T-helper 17 cell (primary cell): Measurements from ENCODE around the gene ADM2. TPM values are rescaled to one million over a fixed set of nuclear protein-coding genes. Genes with fewer than 3 reads are reported as not detected.
"Not testable (repeated sequence)": the region's sequence is repeated elsewhere in the genome, so short reads cannot be mapped to it uniquely, and the experiment has no call there.

Experiments used
- ATAC-seq: fragments of 150-1000 bp; cut with Tn5 transposase; 2 replicates; pipeline ENCODE4 v1.10.0; 2021; ENCODE audit warnings: mild to moderate bottlenecking, moderate library complexity
- DNase-seq, 3 donors: peaks; one replicate each; pipeline versions ENCODE4 v3.0.0 to v3.0.0-alpha.2; 2020 to 2021
- H3K9me3 ChIP-seq: one replicate; pipeline ENCODE4 v1.7.0; 2013; ENCODE audit warnings: low read length, mild to moderate bottlenecking; ENCODE audit not compliant: control insufficient read depth, poor library complexity, severe bottlenecking
- H3K27ac Mint-ChIP-seq: one replicate; pipeline ENCODE4 v1.8.0; 2022; ENCODE audit warnings: mild to moderate bottlenecking, moderate library complexity, mixed read lengths
- H3K27me3 Mint-ChIP-seq: one replicate; pipeline ENCODE4 v1.8.0; 2022; ENCODE audit warnings: mixed read lengths
- H3K36me3 Mint-ChIP-seq: one replicate; pipeline ENCODE4 v1.8.0; 2022; ENCODE audit warnings: low read depth, mixed read lengths
- H3K4me1 Mint-ChIP-seq: one replicate; pipeline ENCODE4 v1.8.0; 2022; ENCODE audit warnings: mild to moderate bottlenecking, mixed read lengths
- H3K4me3 Mint-ChIP-seq: one replicate; pipeline ENCODE4 v1.8.0; 2022; ENCODE audit warnings: mild to moderate bottlenecking, moderate library complexity, mixed read lengths
- total RNA-seq, 4 donors: library from RNA in 2 of 4; stranded (reverse) in 2 of 4; gene quantifications; one replicate each; pipeline ENCODE4 v1.2.3 and lab custom pipeline; 2022 to 2026

ADM2 gene, protein sequence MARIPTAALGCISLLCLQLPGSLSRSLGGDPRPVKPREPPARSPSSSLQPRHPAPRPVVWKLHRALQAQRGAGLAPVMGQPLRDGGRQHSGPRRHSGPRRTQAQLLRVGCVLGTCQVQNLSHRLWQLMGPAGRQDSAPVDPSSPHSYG
- total RNA-seq = 1 to 10 TPM; 1.7 to 2.4 TPM
- 1.6 to 15.2 reads per million in 2 donors for total RNA-seq (lab: John Stamatoyannopoulos, UW)

DNA sequence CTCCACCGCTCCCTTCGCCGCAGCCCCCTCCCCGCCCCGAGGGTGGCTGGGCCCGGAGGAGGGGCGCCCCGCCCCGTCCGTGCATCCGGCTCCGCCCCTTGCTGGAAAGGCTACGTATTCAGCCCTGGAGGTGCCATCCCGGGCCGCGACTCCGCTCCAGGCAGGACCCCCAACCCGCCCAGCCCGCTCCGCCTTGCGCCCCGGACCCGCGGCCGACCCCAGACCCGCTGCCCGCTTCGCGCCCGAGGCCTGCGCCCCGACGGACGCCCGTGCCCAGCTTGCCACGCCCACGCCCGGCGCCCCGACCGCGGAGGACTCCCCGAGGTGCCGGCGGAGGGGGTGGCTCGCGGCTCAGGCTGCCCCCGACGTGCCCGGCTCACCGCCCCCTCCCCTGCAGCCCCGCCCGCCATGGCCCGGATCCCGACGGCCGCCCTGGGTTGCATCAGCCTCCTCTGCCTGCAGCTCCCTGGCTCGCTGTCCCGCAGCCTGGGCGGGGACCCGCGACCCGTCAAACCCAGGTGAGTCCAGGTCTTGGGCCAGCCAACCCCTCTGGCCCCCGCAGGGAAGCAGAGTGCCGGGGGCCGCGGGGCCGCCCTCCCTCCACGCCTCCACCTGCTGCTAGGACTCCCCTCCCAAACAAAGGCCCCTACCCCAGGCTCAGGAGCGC lies at the start of gene ADM2:
TSS of gene ADM2 (plus strand) at position 104 of the 667 bp plus-strand sequence. CDS start at position 409, 305 bp downstream.
- peak; percentile 89 for ATAC-seq
- Mint-ChIP-seq H3K36me3 (no peaks in the 10 kb centered on the region), H3K4me3 (peak within 1 kb of the TSS; percentile 82), H3K27me3 (peaks cover 5% of the 10 kb centered on the region), H3K27ac (peak within 1 kb of the TSS; percentile 57), H3K4me1 (peaks cover 8% of the 10 kb centered on the region)
- DNase-seq = peak; percentile 37 to 64 (median 60)
- no peaks in the 10 kb centered on the region for H3K9me3 ChIP-seq

DNA sequence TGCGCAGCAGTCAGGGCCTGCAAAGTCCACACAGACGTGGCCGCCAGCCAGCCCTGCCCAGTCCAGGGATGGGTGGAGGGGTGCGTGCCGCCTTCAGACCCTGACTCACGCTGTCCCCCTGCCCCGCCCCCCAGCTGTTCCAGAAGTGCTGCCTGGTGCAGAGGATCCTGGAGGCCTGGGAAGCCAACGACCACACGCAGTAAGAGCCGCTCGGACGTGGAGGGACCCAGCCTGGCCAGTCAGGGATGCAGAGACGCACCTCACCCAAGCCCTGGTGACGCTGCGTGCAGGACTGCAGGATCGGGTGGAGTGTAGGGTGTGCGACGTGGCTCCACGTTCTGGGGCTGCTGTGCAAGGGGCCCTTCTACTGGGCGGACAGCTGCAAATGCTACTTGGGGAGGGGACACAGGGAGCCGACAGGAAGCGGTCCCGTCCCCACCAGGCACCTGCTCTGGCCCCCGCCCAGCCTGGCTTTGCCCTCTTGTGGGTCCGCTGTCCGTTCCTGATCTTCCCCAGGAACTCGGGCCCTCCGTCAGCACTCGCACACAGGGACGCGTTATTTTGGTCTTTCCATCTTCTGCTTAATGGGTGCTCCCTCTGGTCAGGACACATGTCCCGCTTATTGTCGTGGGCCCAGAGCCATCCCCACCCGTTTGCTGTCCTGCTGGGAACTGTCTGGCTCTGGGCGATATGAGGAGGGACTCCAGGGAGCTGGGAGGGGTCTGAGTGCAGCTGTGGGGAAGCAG lies 49.0 kb upstream of the ADM2 start:
- Mint-ChIP-seq H3K4me1 (no peaks in the 10 kb centered on the region), H3K27me3 (no peaks in the 10 kb centered on the region), H3K27ac (peak overlapping the region; percentile 91), H3K36me3 (peaks cover 5% of the 10 kb centered on the region), H3K4me3 (no peak overlapping the region)
- H3K9me3 ChIP-seq = no peaks in the 10 kb centered on the region
- DNase-seq = no peak
- no peak for ATAC-seq

DNA sequence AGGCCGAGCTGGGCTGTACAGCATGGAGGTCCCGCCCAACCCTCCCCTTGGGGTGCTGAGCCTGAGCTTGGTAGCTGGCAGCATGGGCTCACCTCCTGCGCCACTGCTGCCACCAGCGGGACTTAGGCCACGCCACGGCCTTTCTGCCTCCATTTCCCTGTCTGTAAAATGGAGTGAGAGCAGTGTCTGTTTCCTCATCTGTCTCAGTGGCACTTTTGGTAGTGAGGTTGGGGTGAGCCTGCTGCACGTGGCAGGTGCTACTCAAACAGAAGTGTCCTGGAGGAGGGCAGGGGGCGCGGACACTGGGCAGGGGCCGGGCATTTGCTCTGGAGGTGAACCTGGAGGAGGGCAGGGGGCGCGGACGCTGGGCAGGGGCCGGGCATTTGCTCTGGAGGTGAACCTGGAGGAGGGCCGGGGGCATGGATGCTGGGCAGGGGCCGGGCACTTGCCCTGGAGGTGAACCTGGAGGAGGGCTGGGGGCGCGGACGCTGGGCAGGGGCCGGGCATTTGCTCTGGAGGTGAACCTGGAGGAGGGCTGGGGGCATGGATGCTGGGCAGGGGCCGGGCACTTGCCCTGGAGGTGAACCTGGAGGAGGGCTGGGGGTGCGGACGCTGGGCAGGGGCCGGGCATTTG lies 48.3 kb upstream of the ADM2 start:
- not testable (repeated sequence) for H3K4me3 Mint-ChIP-seq, H3K9me3 ChIP-seq, DNase-seq, H3K27ac Mint-ChIP-seq, ATAC-seq, H3K4me1 Mint-ChIP-seq, H3K36me3 Mint-ChIP-seq, H3K27me3 Mint-ChIP-seq

DNA sequence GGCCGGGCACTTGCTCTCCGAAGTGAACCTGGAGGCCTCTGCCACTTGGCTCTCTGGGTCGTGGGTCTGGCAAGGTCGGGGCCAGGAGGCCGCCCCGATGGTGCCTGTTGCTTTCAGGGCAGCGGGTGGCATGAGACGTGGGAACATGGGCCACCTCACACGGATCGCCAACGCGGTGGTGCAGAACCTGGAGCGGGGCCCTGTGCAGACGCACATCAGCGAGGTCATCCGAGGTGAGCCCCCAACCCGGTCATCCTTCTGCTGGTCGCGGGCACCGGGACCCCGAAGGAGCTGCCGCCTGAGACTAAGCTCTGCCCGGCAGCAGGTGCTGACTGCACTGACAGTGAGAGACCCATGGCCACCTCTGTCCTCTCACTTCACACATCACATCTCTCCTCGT lies 46.5 kb upstream of the ADM2 start:
- H3K27me3 Mint-ChIP-seq = no peaks in the 10 kb centered on the region
- DNase-seq = no peak
- no peak overlapping the region for H3K4me3 Mint-ChIP-seq
- no peak overlapping the region for H3K27ac Mint-ChIP-seq
- H3K4me1 Mint-ChIP-seq = no peaks in the 10 kb centered on the region
- H3K36me3 Mint-ChIP-seq = peaks cover 5% of the 10 kb centered on the region
- ATAC-seq = no peak
- no peaks in the 10 kb centered on the region for H3K9me3 ChIP-seq

DNA sequence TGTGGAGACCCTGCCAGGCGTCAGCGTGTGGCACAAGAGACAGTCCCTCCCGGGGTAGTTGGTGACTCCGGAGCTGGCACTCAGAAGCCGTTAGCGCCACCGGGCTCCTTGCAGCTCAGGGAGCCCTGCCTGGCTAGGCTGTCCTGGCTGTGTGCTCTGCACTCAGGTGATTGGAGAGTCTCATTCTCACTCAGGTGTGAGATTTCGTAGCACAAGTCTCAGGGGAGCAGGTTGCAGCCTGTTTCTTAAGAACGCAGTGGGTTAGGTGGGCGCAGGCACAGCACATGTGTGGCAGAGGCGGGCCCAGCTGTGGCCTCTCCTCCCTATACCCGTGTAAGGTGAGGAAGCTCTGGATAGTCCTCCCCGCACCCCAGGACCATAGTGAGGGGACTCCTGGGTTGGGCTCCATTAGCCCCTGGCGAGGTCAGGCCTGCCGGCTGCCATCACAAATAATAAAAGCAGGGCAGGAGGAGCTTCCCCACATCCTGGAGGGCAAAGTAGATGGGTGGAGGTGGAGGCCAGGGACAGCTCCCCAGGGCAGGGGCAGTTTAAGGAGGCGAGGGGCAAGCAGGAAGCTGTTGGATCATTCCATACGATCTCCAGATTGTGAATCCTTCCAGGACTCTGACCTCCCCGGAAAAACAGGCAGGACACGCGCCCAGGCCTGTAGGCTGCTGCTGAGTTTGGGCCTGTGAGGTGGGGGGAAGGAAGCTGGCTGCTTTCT lies 45.9 kb upstream of the ADM2 start:
- Mint-ChIP-seq H3K4me1 (no peaks in the 10 kb centered on the region), H3K27me3 (no peaks in the 10 kb centered on the region), H3K4me3 (no peak overlapping the region), H3K36me3 (peaks cover 5% of the 10 kb centered on the region), H3K27ac (no peak overlapping the region)
- no peaks in the 10 kb centered on the region for H3K9me3 ChIP-seq
- ATAC-seq = no peak
- DNase-seq = peak in 1 of 3 donors; percentile 4

DNA sequence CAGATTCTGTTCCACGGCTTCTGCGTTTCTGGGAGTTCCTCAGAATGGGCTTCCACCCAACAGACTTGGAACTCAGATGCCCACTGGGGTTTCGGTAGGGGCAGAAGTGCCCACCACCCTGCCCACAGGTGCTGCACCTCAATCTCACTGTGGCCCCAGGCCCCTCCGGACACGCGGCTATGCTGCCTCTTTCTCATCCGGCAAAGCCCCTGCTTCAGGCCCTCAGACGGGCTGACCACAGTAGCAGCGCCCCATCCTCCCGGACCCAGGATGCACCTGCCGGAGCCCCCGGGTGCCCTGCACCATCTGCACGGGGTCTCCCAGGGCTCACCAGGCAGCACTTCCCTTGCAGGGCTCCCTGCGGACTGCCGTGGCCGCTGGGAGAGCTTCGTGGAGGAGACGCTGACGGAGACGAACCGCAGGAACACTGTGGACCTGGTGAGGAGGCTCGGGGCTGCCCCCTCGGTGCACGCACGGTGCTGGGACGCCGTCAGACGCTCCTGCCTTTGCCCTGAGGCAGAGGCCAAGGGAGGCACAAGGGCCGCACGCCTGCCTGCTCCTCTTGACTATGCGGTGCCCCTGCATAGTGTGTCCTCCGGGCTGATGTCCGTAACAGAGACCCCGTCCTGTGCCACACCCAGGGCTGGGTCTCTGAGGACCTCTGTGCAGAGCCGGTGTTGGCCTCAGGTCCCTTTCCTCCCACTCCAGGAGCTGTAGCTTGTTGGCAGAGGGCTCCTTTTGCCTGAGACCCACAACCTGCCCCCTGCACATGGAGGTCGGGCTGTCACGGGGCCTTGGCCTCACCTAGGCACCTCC lies 45.1 kb upstream of the ADM2 start:
- no peak overlapping the region for H3K27ac Mint-ChIP-seq
- H3K4me1 Mint-ChIP-seq = no peaks in the 10 kb centered on the region
- H3K4me3 Mint-ChIP-seq = no peak overlapping the region
- H3K36me3 Mint-ChIP-seq = peaks cover 5% of the 10 kb centered on the region
- H3K27me3 Mint-ChIP-seq = no peaks in the 10 kb centered on the region
- ATAC-seq = no peak
- no peaks in the 10 kb centered on the region for H3K9me3 ChIP-seq
- DNase-seq = peak in 1 of 3 donors; percentile 4

DNA sequence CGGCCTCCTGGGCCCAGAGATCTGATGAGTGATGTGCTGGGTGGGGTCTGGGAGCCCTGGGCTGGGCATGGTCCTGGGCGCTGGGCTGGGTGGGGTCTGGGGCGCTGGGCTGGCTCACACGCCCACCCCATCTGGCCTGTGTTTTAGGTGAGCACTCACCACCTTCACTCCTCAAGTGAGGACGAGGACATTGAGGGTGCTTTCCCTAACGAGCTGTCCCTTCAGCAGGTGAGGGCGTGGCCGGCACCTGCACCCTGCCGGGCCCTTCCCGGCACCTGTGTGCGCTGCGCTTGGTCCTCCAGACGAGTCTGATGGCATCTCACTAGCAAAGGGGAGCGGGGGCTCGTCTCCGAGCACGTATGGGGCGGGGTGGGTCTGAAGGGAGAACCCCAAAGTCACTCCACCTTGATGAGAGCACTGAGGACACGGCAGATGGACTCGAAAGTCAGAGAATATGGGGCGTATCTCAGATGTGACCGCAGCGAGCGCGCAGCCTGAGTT lies 44.5 kb upstream of the ADM2 start:
- no peaks in the 10 kb centered on the region for H3K4me1 Mint-ChIP-seq
- H3K36me3 Mint-ChIP-seq = peaks cover 3% of the 10 kb centered on the region
- no peak overlapping the region for H3K27ac Mint-ChIP-seq
- no peaks in the 10 kb centered on the region for H3K27me3 Mint-ChIP-seq
- peak in 1 of 3 donors; percentile 3 for DNase-seq
- no peak overlapping the region for H3K4me3 Mint-ChIP-seq
- ATAC-seq = no peak
- H3K9me3 ChIP-seq = no peaks in the 10 kb centered on the region

DNA sequence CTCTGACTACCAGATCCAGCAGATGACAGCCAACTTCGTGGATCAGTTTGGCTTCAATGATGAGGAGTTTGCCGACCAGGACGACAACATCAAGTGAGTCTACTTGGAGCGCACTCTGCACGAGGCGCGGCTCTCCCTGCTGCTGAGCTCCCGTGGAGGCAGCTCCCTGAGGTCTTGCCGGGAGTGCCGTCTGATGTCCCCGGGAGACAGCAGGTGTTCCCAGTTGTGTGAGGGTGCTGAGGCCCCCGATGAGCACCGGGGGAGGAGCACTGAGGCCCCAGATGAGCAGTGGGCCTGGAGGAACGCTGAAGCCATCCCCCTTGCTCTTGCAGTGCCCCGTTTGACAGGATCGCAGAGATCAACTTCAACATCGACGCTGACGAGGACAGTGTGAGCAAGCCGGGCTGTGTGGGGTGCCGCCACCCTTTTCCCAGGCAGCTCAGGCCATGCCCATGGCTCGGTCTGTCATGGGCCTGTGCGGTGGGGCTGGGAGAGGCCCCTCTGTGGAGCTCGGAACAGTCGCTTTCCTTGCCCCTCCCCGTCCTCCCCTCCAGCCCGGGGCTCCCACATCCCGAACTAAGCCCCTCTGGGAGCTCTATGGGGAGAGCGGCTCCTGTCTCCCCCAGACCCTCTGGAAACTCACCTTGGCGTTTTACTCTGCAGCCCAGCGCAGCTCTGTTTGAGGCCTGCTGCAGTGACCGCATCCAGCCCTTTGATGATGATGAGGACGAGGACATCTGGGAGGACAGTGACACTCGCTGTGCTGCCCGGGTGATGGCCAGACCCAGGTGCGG lies 43.6 kb upstream of the ADM2 start:
- H3K9me3 ChIP-seq = no peaks in the 10 kb centered on the region
- peaks cover 2% of the 10 kb centered on the region for H3K4me1 Mint-ChIP-seq
- H3K4me3 Mint-ChIP-seq = no peak overlapping the region
- DNase-seq = peak in 1 of 3 donors; percentile 3
- no peak overlapping the region for H3K27ac Mint-ChIP-seq
- no peaks in the 10 kb centered on the region for H3K27me3 Mint-ChIP-seq
- no peak for ATAC-seq
- H3K36me3 Mint-ChIP-seq = peaks cover 3% of the 10 kb centered on the region

DNA sequence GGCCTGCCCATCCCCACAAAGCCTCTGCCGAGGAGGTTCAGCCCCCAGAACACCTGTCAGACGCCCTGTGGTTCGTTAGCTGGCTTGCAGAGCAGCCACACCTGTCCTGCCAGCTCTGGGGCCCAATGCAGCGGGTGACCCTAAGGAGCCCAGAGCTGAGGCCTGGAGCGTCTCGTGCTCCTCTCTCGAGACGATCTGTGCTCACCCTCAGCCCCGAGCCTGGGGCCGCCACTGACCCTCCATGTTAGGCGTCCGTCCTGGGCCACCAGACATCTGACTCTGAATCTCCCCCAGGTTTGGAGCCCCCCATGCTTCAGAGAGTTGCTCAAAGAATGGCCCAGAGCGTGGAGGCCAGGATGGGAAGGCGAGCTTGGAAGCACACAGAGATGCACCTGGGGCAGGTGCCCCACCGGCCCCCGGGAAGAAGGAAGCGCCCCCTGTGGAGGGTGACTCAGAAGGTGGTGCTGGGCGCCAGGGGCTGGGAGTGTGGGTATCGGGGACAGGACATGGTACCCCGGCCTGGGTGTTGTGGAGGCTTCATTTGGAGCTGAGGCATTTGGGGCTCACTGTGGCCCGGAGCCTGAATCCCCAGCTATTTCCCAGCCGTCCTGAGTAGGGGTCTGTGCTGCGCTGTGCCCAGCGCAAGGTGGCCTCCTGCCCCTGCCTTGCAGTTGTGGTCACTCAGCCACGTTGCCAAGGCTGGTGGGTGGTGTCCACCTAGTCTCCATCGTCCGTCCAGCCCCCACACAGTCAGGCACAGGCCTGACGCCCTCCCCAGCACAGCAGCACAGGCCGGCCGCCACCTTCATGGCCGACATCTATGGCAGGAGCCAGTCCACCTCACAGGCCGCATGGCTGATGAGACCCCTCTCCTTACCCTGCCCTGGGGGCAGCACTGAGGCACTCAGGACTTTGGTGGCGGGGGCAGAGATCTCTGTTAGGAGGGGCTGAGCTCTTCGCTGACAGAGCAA lies 42.8 kb upstream of the ADM2 start:
- H3K4me1 Mint-ChIP-seq = peaks cover 5% of the 10 kb centered on the region
- no peak overlapping the region for H3K27ac Mint-ChIP-seq
- no peaks in the 10 kb centered on the region for H3K9me3 ChIP-seq
- H3K4me3 Mint-ChIP-seq = no peak overlapping the region
- no peaks in the 10 kb centered on the region for H3K27me3 Mint-ChIP-seq
- H3K36me3 Mint-ChIP-seq = peaks cover 3% of the 10 kb centered on the region
- peak in 1 of 3 donors; percentile 3 for DNase-seq
- no peak for ATAC-seq

DNA sequence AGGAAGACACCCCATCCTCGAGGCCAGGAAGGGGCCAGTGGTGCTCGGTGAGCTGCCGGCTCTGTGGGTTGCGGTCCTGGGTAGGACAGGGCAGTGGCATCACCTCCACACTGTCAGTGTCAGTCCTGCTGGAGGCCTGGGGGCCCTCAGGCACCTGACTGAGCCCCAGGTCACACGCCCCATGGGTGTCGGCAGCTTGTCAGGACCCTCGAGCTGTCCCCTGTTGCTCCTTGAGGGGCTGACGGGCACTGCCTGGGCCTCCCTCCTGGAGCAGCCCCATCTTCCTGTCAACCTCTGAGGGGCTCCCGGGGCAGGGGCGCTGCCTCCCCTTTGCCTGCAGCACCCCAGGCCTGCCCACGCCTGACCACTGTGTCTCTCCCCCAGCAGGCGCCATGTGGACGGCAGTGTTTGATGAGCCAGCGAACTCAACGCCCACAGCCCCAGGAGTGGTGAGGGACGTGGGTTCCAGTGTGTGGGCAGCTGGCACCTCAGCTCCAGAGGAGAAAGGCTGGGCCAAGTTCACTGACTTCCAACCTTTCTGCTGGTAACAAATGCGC lies 42.0 kb upstream of the ADM2 start:
- DNase-seq (no peak), ATAC-seq (no peak)
- Mint-ChIP-seq H3K27me3 (no peaks in the 10 kb centered on the region), H3K36me3 (peaks cover 3% of the 10 kb centered on the region), H3K4me3 (no peak overlapping the region), H3K4me1 (peaks cover 5% of the 10 kb centered on the region), H3K27ac (no peak overlapping the region)
- no peaks in the 10 kb centered on the region for H3K9me3 ChIP-seq
